Esophagus squamous epithelium (tissue), 5 donors: ENCODE results near the gene SLC47A1. TPM values are rescaled to one million over a fixed set of nuclear protein-coding genes. Genes with fewer than 3 reads are reported as not detected.

ENCODE experiments used
- DNase-seq: peaks from one replicate; lab custom pipeline; 2025; lab: John Stamatoyannopoulos, UW
- H3K27ac ChIP-seq, 4 donors: fragments of 200-600 bp; sonication (generic); one replicate each; pipeline ENCODE4 v1.5.1; 2016 to 2019; ENCODE audit warnings: mild to moderate bottlenecking in 1 of 4
- H3K27me3 ChIP-seq, 4 donors: fragments of 200-600 bp; sonication (generic); 1 replicate in 3 of 4; 2 replicates in 1 of 4; pipeline versions ENCODE4 v1.5.1 to v1.6.0; 2017 to 2021; ENCODE audit warnings: antibody characterized with exemption in 1 of 4
- H3K36me3 ChIP-seq, 3 donors: fragments of 200-600 bp; sonication (generic); one replicate each; pipeline ENCODE4 v1.5.1; 2016 to 2019
- H3K4me1 ChIP-seq, 3 donors: fragments of 200-600 bp; sonication (generic); one replicate each; pipeline ENCODE4 v1.5.1; 2017 to 2019
- H3K4me3 ChIP-seq, 4 donors: fragments of 200-600 bp; sonication (generic); 1 replicate in 3 of 4; 2 replicates in 1 of 4; pipeline ENCODE4 v1.5.1; 2016 to 2019; ENCODE audit warnings: mild to moderate bottlenecking in 2 of 4, moderate library complexity in 1 of 4
- H3K9me3 ChIP-seq, 3 donors: fragments of 200-600 bp; sonication (generic); one replicate each; pipeline ENCODE4 v1.5.1; 2016 to 2019
- POLR2A ChIP-seq, 4 donors: fragments of 450-650 bp; IDR thresholded peaks; one replicate each; pipeline ENCODE4 v1.6.1; 2017; ENCODE audit warnings: antibody characterized with exemption in 4 of 4, mild to moderate bottlenecking in 4 of 4, moderate library complexity in 3 of 4
- WGBS, 2 donors: methylation state at CpG; one replicate each; pipeline ENCODE4 v1.1.5; 2018; 5-methylcytosine and 5-hydroxymethylcytosine counted together
- intact Hi-C: fragments of 100-400 bp; cut with DNase I; formaldehyde crosslinking; loops from one replicate; pipeline ENCODE4 v1.15.0; 2022
- total RNA-seq, 4 donors: library from RNA; depleted of rRNA; stranded (reverse); fragments of >200 nt; gene quantifications; one replicate each; pipeline ENCODE4 v1.1.0, GENCODE V29; 2016
- TF ChIP-seq, protein P1 (sequence below), 6 experiments: fragments of 450-650 bp in 4 of 6; fragments of 200-600 bp in 2 of 6; sonication (generic) in 2 of 6; IDR thresholded peaks; one replicate each; pipeline ENCODE4 v1.5.1; 2016 to 2019; ENCODE audit warnings: antibody characterized with exemption in 6 of 6, mild to moderate bottlenecking in 4 of 6, moderate library complexity in 4 of 6
- donor health status: DM: yes; HTN: yes; CAD: no.

Gene SLC47A1
- total RNA-seq, 4 donors from 2014 or later = 3.9 to 7.8 (median 7.3) TPM

DNA sequence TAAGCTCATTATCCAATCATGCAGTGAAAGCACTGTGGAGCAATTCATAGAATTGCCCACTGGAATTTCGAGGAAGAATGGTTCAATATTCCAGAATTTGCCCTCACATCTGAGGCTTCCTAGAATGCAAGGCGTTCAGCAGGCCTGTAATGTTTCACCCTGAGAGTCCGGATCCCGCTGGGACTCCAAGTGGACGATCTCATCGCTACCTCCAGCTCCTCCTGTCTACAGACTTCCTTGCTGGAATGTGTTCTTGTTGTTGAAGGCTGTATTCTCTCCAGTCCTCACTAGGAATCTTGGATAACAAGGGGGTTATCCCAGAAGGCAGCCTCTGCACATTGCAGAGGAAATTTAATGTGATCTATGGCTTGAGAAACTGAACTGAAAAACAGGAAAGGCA, 7.8 kb downstream of the SLC47A1 start:
- intact Hi-C loops = no loop called here
- WGBS, 2 donors = 77 to 100% methylated on average over 5 to 6 of the region's 6 CpGs
- Histone ChIP-seq H3K27me3 (no peaks in the 10 kb centered on the region), H3K9me3 (no peaks in the 10 kb centered on the region), H3K4me1 (peaks cover 0 to 16% (median 0%) of the 10 kb centered on the region in 3 donors), H3K27ac (no peak overlapping the region), H3K4me3 (no peak overlapping the region), H3K36me3 (no peaks in the 10 kb centered on the region)
- no peak for TF ChIP-seq POLR2A (IDR thresholded peaks at IDR 0.05)
- TF ChIP-seq, protein P1, sequence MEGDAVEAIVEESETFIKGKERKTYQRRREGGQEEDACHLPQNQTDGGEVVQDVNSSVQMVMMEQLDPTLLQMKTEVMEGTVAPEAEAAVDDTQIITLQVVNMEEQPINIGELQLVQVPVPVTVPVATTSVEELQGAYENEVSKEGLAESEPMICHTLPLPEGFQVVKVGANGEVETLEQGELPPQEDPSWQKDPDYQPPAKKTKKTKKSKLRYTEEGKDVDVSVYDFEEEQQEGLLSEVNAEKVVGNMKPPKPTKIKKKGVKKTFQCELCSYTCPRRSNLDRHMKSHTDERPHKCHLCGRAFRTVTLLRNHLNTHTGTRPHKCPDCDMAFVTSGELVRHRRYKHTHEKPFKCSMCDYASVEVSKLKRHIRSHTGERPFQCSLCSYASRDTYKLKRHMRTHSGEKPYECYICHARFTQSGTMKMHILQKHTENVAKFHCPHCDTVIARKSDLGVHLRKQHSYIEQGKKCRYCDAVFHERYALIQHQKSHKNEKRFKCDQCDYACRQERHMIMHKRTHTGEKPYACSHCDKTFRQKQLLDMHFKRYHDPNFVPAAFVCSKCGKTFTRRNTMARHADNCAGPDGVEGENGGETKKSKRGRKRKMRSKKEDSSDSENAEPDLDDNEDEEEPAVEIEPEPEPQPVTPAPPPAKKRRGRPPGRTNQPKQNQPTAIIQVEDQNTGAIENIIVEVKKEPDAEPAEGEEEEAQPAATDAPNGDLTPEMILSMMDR (IDR thresholded peaks at IDR 0.05) = no peak
- DNase-seq = no peak

DNA sequence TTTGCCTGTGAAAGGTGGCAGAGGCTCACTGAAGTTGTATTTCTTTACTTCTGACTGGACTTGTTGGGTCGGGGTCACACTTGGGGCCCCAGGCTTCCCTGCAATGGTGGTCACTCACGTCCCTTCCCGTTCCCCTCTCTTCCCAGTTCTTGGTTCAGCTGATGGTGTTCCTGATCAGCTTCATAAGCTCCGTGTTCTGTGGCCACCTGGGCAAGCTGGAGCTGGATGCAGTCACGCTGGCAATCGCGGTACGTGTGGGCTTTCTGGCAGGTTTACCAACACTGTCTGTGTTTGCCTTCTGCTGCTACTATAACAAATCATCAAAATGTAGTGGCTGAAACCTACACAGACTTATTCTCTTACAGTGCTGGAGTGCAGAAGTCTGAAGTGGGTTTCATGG, 8.6 kb downstream of the SLC47A1 start:
- no peak for TF ChIP-seq POLR2A (IDR thresholded peaks at IDR 0.05)
- TF ChIP-seq, protein P1 (IDR thresholded peaks at IDR 0.05) = no peak
- intact Hi-C loops = no loop called here
- WGBS, 2 donors = 83% methylated on average over 8 of the region's 8 CpGs

DNA sequence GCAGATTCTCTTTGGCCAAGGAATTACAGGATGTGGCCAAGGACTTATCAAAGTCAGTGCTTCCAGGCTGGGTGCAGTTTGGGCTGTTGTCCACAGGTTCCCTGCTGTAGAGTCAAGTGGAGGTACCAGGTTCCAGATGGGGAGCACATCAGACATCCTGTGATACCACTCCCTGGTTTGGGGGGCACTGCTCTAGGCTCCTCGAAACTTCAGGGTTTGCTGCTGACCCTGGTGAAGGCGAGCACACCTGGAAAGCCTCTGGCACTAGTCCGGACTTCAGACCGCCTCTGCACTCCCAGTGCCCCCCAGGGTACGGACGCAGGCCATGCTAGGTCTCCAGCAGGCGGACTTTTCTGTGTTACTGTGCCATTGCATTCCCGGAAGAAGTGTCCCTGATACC, 10.7 kb downstream of the SLC47A1 start:
- TF ChIP-seq POLR2A (IDR thresholded peaks at IDR 0.05) = no peak
- TF ChIP-seq, protein P1 (IDR thresholded peaks at IDR 0.05) = no peak
- Histone ChIP-seq H3K4me1 (peaks cover 0 to 22% (median 0%) of the 10 kb centered on the region in 3 donors), H3K4me3 (no peak overlapping the region), H3K27me3 (no peaks in the 10 kb centered on the region), H3K36me3 (no peaks in the 10 kb centered on the region), H3K27ac (no peak overlapping the region), H3K9me3 (no peaks in the 10 kb centered on the region)
- DNase-seq = no peak
- 75 to 76% methylated on average over 3 to 5 of the region's 8 CpGs for whole genome bisulfite sequencing, 2 donors
- intact Hi-C loops = no loop called here

More for the DNA sequence above, 8.6 kb downstream of the SLC47A1 start:
- Histone ChIP-seq H3K27me3 (no peaks in the 10 kb centered on the region), H3K27ac (no peak overlapping the region), H3K4me3 (no peak overlapping the region), H3K36me3 (no peaks in the 10 kb centered on the region), H3K9me3 (no peaks in the 10 kb centered on the region), H3K4me1 (peaks cover 0 to 22% (median 0%) of the 10 kb centered on the region in 3 donors)
- no peak for DNase-seq

DNA sequence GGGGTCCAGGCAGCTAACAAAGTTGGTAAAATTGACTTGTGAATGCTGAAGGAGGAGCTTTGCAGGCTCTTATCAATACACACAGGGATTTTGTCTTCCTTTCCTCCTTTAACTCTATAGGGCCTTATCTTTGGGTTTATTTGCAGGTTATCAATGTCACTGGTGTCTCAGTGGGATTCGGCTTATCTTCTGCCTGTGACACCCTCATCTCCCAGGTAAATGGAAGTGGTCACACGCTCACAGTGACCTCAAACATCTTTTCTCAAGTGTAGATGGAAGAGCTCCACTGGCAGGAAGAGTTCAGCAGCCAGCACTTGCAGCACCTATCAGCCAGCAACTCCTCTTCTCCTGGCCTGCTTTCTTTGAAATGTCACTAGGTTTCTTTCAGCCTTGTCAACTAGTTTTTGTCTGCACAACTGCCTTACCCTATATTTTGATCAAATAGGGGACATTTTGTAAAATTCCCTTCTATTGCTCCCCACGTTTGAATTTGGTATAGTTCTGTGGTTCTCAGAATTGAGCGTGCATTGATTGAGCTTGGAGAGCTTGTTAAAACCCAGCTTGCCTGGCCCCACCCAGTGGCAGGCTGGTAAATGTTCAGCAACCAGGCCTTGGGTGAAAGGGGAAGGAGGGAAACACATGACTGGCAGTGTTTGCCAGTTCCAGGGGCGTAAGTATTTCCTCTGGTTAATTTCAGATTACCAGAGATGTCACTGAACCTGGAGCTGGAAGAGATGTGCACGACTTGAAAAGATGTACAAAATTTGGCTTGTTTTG, 12.8 kb downstream of the SLC47A1 start:
- Histone ChIP-seq H3K4me1 (peaks cover 0 to 22% (median 0%) of the 10 kb centered on the region in 3 donors), H3K36me3 (no peaks in the 10 kb centered on the region), H3K27me3 (no peaks in the 10 kb centered on the region), H3K4me3 (no peak overlapping the region), H3K9me3 (no peaks in the 10 kb centered on the region), H3K27ac (no peak overlapping the region)
- no peak for DNase-seq
- WGBS, 2 donors = 35 to 52% methylated on average over 6 of the region's 6 CpGs
- intact Hi-C loops = no loop called here
- TF ChIP-seq, protein P1 (IDR thresholded peaks at IDR 0.05) = peak in 2 of 6 experiments; percentile 16 to 19
- TF ChIP-seq POLR2A (IDR thresholded peaks at IDR 0.05) = no peak
